ENCODE measurements around the gene HTR1D. TPM values are rescaled to one million over a fixed set of nuclear protein-coding genes. Genes with fewer than 3 reads are reported as not detected.
A peak's percentile ranks its signal among the peaks of the same experiment; 100 is the strongest.

Gene HTR1D
- total RNA-seq, 1 donor from 2014 or later, result 2.1 TPM

DNA sequence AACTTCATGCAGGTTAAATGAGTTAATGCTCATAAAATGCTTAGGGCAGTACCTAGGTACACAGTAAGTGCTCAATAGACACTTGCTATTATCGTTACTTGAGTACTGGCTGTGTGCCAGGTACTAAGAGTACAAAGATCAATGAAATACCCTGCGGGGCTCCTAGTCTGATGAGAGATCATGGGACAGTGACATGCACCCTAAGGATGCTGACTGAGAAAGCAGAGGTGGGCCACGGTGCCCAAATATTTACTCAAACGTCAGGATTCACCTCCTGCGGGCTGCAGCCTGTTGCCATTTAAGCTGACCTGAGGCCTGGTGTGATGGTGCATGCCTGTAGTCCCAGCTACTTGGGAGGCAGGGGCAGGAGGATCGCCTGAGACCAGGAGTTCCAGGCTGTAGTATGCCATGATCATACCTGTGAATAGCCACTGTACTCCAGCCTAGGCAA is 28.8 kb downstream of the HTR1D start:
- no peaks in the 10 kb centered on the region for H3K9me3 Mint-ChIP-seq (ENCODE audit: low read depth)
- DNase-seq (ENCODE audit: low spot score), result no peak
- TF ChIP-seq CTCF (IDR thresholded peaks at IDR 0.05), result no peak
- H3K36me3 Mint-ChIP-seq (ENCODE audit: low read depth), result no peaks in the 10 kb centered on the region
- no peaks in the 10 kb centered on the region for H3K27me3 Mint-ChIP-seq (ENCODE audit: low read depth)
- H3K4me3 Mint-ChIP-seq (ENCODE audit: unreplicated experiment), result no peak overlapping the region
- H3K4me1 Mint-ChIP-seq (ENCODE audit: low read depth), result peaks cover 56% of the 10 kb centered on the region
- peak overlapping the region; percentile 94 for H3K27ac Mint-ChIP-seq (ENCODE audit: unreplicated experiment)

GRCh38 chr1:23187637-23188036 is 29.7 kb downstream of the HTR1D start:
- H3K27me3 Mint-ChIP-seq (ENCODE audit: low read depth), result no peaks in the 10 kb centered on the region
- H3K4me1 Mint-ChIP-seq (ENCODE audit: low read depth), result peaks cover 48% of the 10 kb centered on the region
- no peak overlapping the region for H3K4me3 Mint-ChIP-seq (ENCODE audit: unreplicated experiment)
- TF ChIP-seq CTCF (IDR thresholded peaks at IDR 0.05), result no peak
- no peak for DNase-seq (ENCODE audit: low spot score)
- peak overlapping the region; percentile 94 for H3K27ac Mint-ChIP-seq (ENCODE audit: unreplicated experiment)
- no peaks in the 10 kb centered on the region for H3K9me3 Mint-ChIP-seq (ENCODE audit: low read depth)
- H3K36me3 Mint-ChIP-seq (ENCODE audit: low read depth), result no peaks in the 10 kb centered on the region

DNA sequence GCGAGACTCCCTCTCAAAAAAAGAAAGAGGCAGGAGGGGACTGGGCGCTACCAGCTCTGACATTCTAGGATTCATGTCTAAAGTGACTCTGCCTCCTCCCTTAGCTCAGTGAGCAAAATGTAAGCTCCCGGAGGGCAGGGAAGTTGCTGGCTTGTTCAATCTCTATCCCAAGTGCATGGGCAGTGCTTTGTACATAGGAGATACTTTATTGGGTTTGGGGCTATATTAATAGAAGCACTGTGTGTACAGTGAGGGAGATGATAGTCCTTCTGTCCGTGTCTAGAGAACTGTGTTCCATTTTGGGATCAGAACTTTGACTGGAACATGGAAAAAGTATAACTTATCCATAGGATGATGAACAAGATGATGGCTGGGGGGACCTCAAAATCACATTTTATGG is 31.9 kb downstream of the HTR1D start:
- Mint-ChIP-seq H3K27me3 (ENCODE audit: low read depth) (no peaks in the 10 kb centered on the region), H3K27ac (ENCODE audit: unreplicated experiment) (no peak overlapping the region), H3K9me3 (ENCODE audit: low read depth) (no peaks in the 10 kb centered on the region), H3K4me1 (ENCODE audit: low read depth) (peaks cover 35% of the 10 kb centered on the region), H3K4me3 (ENCODE audit: unreplicated experiment) (no peak overlapping the region), H3K36me3 (ENCODE audit: low read depth) (no peaks in the 10 kb centered on the region)
- DNase-seq (ENCODE audit: low spot score), result no peak
- TF ChIP-seq CTCF (IDR thresholded peaks at IDR 0.05), result no peak

DNA sequence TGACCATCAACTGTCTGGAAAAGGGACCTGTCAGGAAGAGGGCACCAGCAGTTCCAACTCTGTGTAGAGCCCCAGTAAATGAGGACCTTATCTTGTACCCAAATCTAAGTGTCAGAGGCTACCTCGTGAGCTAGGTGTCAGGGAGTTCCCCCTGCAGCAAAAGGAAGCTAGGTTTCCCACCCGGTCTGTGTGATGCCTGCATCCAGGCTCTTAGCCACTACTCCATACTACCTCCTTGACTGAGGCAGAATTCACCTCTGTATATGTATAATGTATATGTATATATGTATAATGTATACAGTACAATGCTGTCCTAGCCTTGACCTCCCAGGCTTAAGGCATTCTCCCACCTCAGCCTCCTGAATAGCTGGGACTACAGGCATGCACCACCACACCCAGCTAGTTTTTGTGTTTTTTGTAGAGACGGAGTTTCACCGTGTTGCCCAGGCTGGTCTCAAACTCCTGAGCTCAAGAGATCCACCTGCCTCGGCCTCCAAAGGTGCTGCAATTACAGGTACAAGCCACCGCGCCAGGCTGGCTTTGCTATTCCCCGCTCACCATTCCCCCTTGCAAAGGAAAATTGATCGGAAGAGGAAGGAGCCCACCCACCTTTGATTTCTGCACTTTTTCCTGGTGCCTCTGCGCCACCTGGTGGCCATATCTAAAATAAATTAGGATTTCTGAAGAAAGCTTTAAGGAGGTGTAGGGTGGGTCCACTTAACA is 32.9 kb downstream of the HTR1D start:
- TF ChIP-seq CTCF (IDR thresholded peaks at IDR 0.05), result peak; percentile 97
- Mint-ChIP-seq H3K27me3 (ENCODE audit: low read depth) (no peaks in the 10 kb centered on the region), H3K27ac (ENCODE audit: unreplicated experiment) (no peak overlapping the region), H3K4me1 (ENCODE audit: low read depth) (peaks cover 25% of the 10 kb centered on the region), H3K9me3 (ENCODE audit: low read depth) (no peaks in the 10 kb centered on the region), H3K4me3 (ENCODE audit: unreplicated experiment) (peak overlapping the region; percentile 70), H3K36me3 (ENCODE audit: low read depth) (no peaks in the 10 kb centered on the region)
- no peak for DNase-seq (ENCODE audit: low spot score)

DNA sequence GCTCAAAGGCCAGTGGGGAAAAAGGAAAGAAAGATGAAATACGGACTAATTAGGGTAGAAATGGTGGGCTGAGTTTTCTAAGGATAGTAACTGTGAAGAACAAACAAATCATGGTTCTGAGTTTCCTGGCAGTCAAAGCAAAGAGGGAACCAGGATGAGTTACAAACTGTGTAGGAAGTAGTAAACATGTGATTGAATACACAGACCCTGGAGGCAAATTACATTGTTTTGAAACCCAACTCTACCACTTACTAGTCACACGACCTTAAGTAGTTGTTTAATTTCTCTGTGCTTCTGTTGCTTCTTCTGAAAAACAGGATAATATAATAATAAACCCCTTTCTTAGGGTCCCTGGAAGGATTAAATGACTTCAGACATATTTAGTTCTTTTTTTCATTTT is 37.4 kb downstream of the HTR1D start:
- Mint-ChIP-seq H3K4me3 (ENCODE audit: unreplicated experiment) (no peak overlapping the region), H3K36me3 (ENCODE audit: low read depth) (no peaks in the 10 kb centered on the region), H3K4me1 (ENCODE audit: low read depth) (peaks cover 33% of the 10 kb centered on the region), H3K27ac (ENCODE audit: unreplicated experiment) (no peak overlapping the region), H3K9me3 (ENCODE audit: low read depth) (no peaks in the 10 kb centered on the region), H3K27me3 (ENCODE audit: low read depth) (no peaks in the 10 kb centered on the region)
- no peak for DNase-seq (ENCODE audit: low spot score)
- TF ChIP-seq CTCF (IDR thresholded peaks at IDR 0.05), result no peak
